ENCODE results near the gene ASXL2.

DNA sequence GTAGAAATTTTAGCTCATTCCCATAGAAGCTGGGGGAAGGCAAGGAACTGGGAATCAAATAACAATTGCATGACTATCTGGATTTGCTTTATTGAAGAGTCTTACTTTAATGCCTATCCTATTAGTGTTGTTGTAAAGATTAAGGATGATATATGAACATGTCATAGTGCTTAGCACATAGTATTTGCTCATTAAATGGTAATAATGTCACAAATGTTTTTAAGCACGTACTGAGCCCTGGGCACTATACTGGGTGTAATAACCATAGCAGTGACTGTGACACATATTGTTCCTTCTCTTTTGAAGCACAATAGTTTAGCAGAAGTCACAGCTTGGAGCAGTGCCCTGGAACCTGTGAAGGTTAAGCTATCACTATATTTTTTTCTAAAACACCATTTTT lies 157.7 kb downstream of the ASXL2 start:
- no peak for TF ChIP-seq POLR2A (IDR thresholded peaks at IDR 0.05; ENCODE audit: low read depth, low read length)
- no peak for TF ChIP-seq POLR2AphosphoS5 (IDR thresholded peaks at IDR 0.05; ENCODE audit: low read depth, low read length)
